ENCODE results near the gene PLEKHN1.

PLEKHN1 gene

GRCh38 chr1:951364-951763 is 14.9 kb upstream of the PLEKHN1 start:
- DNase-seq, result no peak
- TF ChIP-seq CTCF (IDR thresholded peaks at IDR 0.05; ENCODE audit: low read depth, low read length, missing control alignments), result peak; percentile 77
- Histone ChIP-seq H3K27me3 (replicated peaks) (no peaks in the 10 kb centered on the region), H3K27ac (no peak overlapping the region), H3K4me3 (ENCODE audit: low read depth, low read length) (no peak overlapping the region), H3K36me3 (replicated peaks) (peaks cover 86% of the 10 kb centered on the region)
- in situ Hi-C loops (cut with HindIII; ENCODE audit: low pct_ligation_motif_present, low sequenced_read_pairs), result no loop called here

GRCh38 chr1:952201-952600 is 14.1 kb upstream of the PLEKHN1 start:
- in situ Hi-C loops (cut with HindIII; ENCODE audit: low pct_ligation_motif_present, low sequenced_read_pairs), result no loop called here
- DNase-seq, result no peak
- no peak overlapping the region for H3K4me3 ChIP-seq (ENCODE audit: low read depth, low read length)
- TF ChIP-seq CTCF (IDR thresholded peaks at IDR 0.05; ENCODE audit: low read depth, low read length, missing control alignments), result no peak
- H3K36me3 ChIP-seq (replicated peaks), result peaks cover 84% of the 10 kb centered on the region
- H3K27ac ChIP-seq, result no peak overlapping the region
- H3K27me3 ChIP-seq (replicated peaks), result no peaks in the 10 kb centered on the region

- no peaks in the 10 kb centered on the region for H3K27me3 ChIP-seq (replicated peaks)
- no peak overlapping the region for H3K27ac ChIP-seq
- TF ChIP-seq CTCF (IDR thresholded peaks at IDR 0.05; ENCODE audit: low read depth, low read length, missing control alignments), result no peak
- DNase-seq, result no peak
- peaks cover 80% of the 10 kb centered on the region for H3K36me3 ChIP-seq (replicated peaks)
- in situ Hi-C loops (cut with HindIII; ENCODE audit: low pct_ligation_motif_present, low sequenced_read_pairs), result no loop called here
- no peak overlapping the region for H3K4me3 ChIP-seq (ENCODE audit: low read depth, low read length)
Measured at GRCh38 chr1:952603-953002, 13.7 kb upstream of the PLEKHN1 start.

GRCh38 chr1:953524-954320 is 12.6 kb upstream of the PLEKHN1 start:
- Histone ChIP-seq H3K27ac (no peak overlapping the region), H3K4me3 (ENCODE audit: low read depth, low read length) (no peak overlapping the region), H3K27me3 (replicated peaks) (no peaks in the 10 kb centered on the region), H3K36me3 (replicated peaks) (peaks cover 75% of the 10 kb centered on the region)
- DNase-seq, result no peak
- in situ Hi-C loops (cut with HindIII; ENCODE audit: low pct_ligation_motif_present, low sequenced_read_pairs), result no loop called here
- TF ChIP-seq CTCF (IDR thresholded peaks at IDR 0.05; ENCODE audit: low read depth, low read length, missing control alignments), result no peak

- DNase-seq, result no peak
- H3K36me3 ChIP-seq (replicated peaks), result peaks cover 65% of the 10 kb centered on the region
- H3K27ac ChIP-seq, result no peak overlapping the region
- H3K27me3 ChIP-seq (replicated peaks), result no peaks in the 10 kb centered on the region
- no peak for TF ChIP-seq CTCF (IDR thresholded peaks at IDR 0.05; ENCODE audit: low read depth, low read length, missing control alignments)
- in situ Hi-C loops (cut with HindIII; ENCODE audit: low pct_ligation_motif_present, low sequenced_read_pairs), result no loop called here
- H3K4me3 ChIP-seq (ENCODE audit: low read depth, low read length), result no peak overlapping the region
Measured at GRCh38 chr1:954927-955326, 11.4 kb upstream of the PLEKHN1 start.

GRCh38 chr1:955474-955873 is 10.8 kb upstream of the PLEKHN1 start:
- Histone ChIP-seq H3K27ac (no peak overlapping the region), H3K36me3 (replicated peaks) (peaks cover 59% of the 10 kb centered on the region), H3K4me3 (ENCODE audit: low read depth, low read length) (no peak overlapping the region), H3K27me3 (replicated peaks) (no peaks in the 10 kb centered on the region)
- no peak for DNase-seq
- in situ Hi-C loops (cut with HindIII; ENCODE audit: low pct_ligation_motif_present, low sequenced_read_pairs), result no loop called here
- no peak for TF ChIP-seq CTCF (IDR thresholded peaks at IDR 0.05; ENCODE audit: low read depth, low read length, missing control alignments)
